ENCODE results near the gene AKAP6.
A peak's percentile ranks its signal among the peaks of the same experiment; 100 is the strongest.

The AKAP6 gene

DNA sequence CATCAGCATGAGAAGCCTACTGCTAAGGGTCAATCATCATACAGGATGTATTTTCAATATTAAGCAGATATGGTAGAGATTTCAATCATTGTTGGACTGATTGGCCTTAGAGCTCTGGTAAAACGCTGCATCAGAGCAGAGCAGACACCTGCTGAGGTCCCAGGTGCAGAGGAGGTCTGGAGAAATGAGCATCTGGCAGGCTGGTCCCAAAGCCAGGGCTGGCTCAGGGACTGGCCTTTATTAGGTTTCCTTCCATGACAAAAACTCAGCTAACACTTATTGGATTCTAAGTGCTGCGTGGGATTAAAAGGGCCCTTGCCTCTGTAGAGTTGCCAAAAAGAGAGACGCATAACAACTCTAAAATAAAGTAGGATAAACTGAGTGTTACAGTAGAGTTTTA, 29.7 kb downstream of the AKAP6 start:
- FAIRE-seq (no peak), DNase-seq (ENCODE audit: insufficient read length, low spot score) (no peak)
- TF ChIP-seq, protein P1, sequence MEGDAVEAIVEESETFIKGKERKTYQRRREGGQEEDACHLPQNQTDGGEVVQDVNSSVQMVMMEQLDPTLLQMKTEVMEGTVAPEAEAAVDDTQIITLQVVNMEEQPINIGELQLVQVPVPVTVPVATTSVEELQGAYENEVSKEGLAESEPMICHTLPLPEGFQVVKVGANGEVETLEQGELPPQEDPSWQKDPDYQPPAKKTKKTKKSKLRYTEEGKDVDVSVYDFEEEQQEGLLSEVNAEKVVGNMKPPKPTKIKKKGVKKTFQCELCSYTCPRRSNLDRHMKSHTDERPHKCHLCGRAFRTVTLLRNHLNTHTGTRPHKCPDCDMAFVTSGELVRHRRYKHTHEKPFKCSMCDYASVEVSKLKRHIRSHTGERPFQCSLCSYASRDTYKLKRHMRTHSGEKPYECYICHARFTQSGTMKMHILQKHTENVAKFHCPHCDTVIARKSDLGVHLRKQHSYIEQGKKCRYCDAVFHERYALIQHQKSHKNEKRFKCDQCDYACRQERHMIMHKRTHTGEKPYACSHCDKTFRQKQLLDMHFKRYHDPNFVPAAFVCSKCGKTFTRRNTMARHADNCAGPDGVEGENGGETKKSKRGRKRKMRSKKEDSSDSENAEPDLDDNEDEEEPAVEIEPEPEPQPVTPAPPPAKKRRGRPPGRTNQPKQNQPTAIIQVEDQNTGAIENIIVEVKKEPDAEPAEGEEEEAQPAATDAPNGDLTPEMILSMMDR (IDR thresholded peaks at IDR 0.05; ENCODE audit: insufficient read depth, missing control alignments): no peak

DNA sequence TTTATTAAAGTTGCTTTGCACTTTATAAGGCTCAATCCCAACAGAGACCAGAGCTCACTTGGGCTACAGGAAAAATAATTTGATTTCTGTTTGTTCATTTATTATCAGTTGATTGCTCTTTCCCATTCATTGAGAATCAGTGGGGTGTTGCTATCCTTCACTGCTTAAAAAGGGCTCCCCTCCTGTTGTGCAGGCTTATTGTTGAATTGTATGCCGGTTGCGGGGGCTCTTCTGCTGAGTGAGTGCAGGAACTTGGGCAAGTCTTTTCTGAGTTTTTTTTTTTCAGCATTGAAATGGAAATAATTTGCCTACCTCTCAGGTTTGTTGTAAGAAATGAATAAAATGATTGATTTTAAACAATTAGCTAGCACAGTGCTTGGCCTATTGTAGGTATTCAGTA, 32.6 kb downstream of the AKAP6 start:
- TF ChIP-seq, protein P1 (IDR thresholded peaks at IDR 0.05; ENCODE audit: insufficient read depth, missing control alignments): no peak
- FAIRE-seq (no peak), DNase-seq (ENCODE audit: insufficient read length, low spot score) (no peak)

DNA sequence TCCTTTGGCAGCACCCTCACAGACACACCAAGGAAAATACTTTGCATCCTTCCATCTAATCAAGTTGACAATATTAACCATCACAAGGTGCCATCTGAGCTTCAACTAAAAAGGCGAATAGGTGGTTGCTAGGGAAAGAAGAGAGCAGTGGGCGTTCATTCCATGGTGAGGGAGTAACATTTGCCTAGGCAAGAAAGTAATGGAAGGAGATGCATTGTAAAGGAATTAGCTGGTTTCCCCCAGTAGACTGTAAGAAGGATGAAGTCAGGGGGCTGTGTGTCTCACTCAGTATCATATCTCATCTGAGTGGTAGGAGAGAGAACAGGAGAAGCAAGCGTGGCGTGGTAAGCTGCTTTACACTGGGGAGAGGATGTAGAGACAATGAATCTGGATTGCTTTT, 34.7 kb downstream of the AKAP6 start:
- no peak for DNase-seq (ENCODE audit: insufficient read length, low spot score)
- TF ChIP-seq, protein P1 (IDR thresholded peaks at IDR 0.05; ENCODE audit: insufficient read depth, missing control alignments): no peak
- FAIRE-seq: no peak

DNA sequence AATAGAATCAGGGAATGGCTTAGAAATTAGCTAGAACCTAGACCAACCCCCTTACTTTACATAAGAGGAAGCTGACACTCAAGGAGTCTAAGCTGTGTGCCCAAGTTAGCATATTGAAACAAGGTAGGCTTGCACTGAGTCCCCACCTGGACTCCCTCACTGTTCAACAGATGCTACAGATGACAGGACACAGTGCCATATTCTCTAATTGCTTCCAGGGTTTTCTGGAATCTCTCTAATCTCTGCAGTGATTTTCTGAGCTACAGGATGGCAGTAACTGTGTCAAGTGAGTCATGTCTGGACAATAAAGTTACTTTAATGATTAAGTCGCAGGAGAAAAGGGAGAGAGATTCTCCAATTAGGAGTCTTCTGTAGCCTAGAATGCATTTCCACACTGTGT, 35.8 kb downstream of the AKAP6 start:
- TF ChIP-seq, protein P1 (IDR thresholded peaks at IDR 0.05; ENCODE audit: insufficient read depth, missing control alignments): no peak
- DNase-seq (ENCODE audit: insufficient read length, low spot score) (no peak), FAIRE-seq (no peak)

DNA sequence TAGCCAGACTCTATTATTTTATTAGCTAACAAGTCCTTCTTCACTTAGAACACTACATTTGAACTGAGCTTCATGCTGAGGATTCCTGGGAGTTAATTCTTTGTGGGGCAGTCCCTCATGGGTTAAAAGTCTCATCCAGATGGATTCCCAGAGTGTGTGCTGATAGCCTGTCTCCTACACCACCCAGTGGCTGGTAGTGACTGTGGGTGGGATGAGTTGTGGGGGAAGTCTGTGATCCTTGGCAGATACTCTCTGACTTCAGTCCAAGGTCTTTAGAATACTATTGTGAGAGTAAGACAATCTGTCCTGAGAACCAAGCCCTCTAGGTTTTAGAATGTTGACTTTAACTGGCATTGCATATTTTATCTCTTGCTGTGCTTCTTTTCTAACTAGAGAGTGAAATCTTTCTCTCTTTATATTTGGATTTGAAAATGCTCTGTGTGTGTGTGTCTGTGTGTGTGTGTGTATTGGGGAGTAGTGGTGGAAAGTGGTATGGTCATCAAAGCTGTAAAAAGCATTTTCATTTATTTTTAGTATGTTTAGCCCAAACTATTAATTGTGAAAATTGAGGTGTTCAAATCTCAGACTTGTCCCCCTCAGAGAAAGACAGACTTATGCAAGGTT, 37.3 kb downstream of the AKAP6 start:
- TF ChIP-seq, protein P1 (IDR thresholded peaks at IDR 0.05; ENCODE audit: insufficient read depth, missing control alignments): peak; percentile 37
- FAIRE-seq: no peak
- no peak for DNase-seq (ENCODE audit: insufficient read length, low spot score)

DNA sequence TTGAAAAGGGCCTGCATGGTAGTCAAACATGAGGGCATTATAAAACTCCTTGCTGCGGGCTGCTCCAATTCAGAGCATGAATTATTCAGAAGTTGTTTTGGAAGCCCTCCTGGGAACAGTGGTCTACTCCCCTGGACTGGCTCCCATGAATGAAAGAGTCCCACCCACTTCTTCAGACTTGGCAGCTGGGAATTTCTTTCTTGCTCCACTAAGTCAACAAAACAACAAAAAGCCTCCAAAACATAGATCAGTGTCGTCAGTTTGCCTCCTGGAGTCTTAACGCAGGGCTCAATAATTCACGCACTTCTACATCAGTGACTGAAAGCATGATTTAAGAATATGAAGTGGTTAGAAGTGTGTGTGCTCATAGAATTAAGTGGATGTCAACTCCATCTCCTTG, 37.9 kb downstream of the AKAP6 start:
- no peak for FAIRE-seq
- TF ChIP-seq, protein P1 (IDR thresholded peaks at IDR 0.05; ENCODE audit: insufficient read depth, missing control alignments): no peak
- no peak for DNase-seq (ENCODE audit: insufficient read length, low spot score)

DNA sequence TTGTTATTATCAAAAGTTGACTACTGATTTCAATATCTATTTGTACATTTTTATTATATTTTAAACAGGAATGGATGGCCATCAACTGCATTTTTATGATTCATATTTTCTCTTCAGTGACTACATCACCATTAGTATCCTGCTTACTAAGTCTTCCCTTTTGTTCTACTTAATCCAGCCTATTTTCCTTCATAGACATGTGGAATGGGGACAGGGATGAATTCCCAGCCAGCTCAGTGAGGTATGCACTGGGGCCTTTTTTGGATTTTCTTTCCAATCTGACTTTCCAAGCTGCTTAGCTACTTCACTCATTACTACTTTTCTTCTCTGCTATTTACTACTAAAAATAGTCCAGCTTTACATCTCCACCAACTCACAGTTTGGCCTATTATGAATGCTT, 38.4 kb downstream of the AKAP6 start:
- DNase-seq (ENCODE audit: insufficient read length, low spot score): no peak

More for the DNA sequence above, 38.4 kb downstream of the AKAP6 start:
- FAIRE-seq: no peak
- TF ChIP-seq, protein P1 (IDR thresholded peaks at IDR 0.05; ENCODE audit: insufficient read depth, missing control alignments): no peak

Data from D721Med (cell line).